K562 (cell line): ENCODE results near the gene PITHD1. TPM values are rescaled to one million over a fixed set of nuclear protein-coding genes. Genes with fewer than 3 reads are reported as not detected.

ENCODE experiments used
- ARNT ChIP-seq, 2 experiments: fragments of 450-650 bp; IDR thresholded peaks; 2 replicates each; pipeline ENCODE4 v1.6.1; 2016; ENCODE audit warnings: mild to moderate bottlenecking in 1 of 2
- FOSL1 ChIP-seq: fragments of 200-800 bp; sonication (Bioruptor generic); conservative IDR thresholded peaks from 2 replicates; pipeline ENCODE4 v1.6.1; 2016; ENCODE audit warnings: missing genetic modification characterization, missing compliant biosample characterization
- HDAC8 ChIP-seq: fragments of 450-650 bp; IDR thresholded peaks from 2 replicates; pipeline ENCODE4 v1.6.1; 2016; ENCODE audit warnings: mild to moderate bottlenecking, missing genetic modification characterization, moderate library complexity, missing compliant biosample characterization
- ILK ChIP-seq: fragments of 450-650 bp; IDR thresholded peaks from 2 replicates; pipeline ENCODE4 v1.6.1; 2016; ENCODE audit warnings: missing genetic modification characterization, low read depth, mild to moderate bottlenecking, missing compliant biosample characterization, moderate library complexity, borderline replicate concordance
- MYNN ChIP-seq, 2 experiments: sonication (generic); formaldehyde crosslinking in 1 of 2; IDR thresholded peaks; 2 replicates each; pipeline versions ENCODE4 v1.5.0 to v1.6.1; 2016 to 2020; ENCODE audit warnings: antibody characterized with exemption in 1 of 2, missing genetic modification reagents in 1 of 2
- NR2C2 ChIP-seq, 2 experiments: fragments of 200-800 bp in 1 of 2; sonication (Bioruptor generic) in 1 of 2; sonication (generic) in 1 of 2; formaldehyde crosslinking in 1 of 2; IDR thresholded peaks; 2 replicates each; pipeline versions ENCODE4 v1.6.1 to v1.8.0; 2016 to 2022; ENCODE audit warnings: mild to moderate bottlenecking in 1 of 2, missing compliant biosample characterization in 1 of 2, missing genetic modification characterization in 1 of 2, missing genetic modification reagents in 1 of 2
- NR3C1 ChIP-seq: sonication (generic); formaldehyde crosslinking; IDR thresholded peaks from 2 replicates; pipeline ENCODE4 v1.8.1; 2022; ENCODE audit warnings: missing genetic modification reagents
- REST ChIP-seq, 2 experiments: fragments of 450-650 bp; formaldehyde crosslinking in 1 of 2; IDR thresholded peaks; 2 replicates each; pipeline versions ENCODE4 v1.4.0 to v1.6.1; 2014 to 2020; ENCODE audit warnings: mild to moderate bottlenecking in 2 of 2, borderline replicate concordance in 1 of 2, low read depth in 1 of 2
- USF2 ChIP-seq: sonication (generic); formaldehyde crosslinking; IDR thresholded peaks from 2 replicates; pipeline ENCODE4 v1.5.0; 2020; ENCODE audit warnings: missing genetic modification reagents
- ZBTB2 ChIP-seq: fragments of 450-650 bp; IDR thresholded peaks from 2 replicates; pipeline ENCODE4 v1.6.1; 2016; ENCODE audit warnings: antibody characterized with exemption
- ZNF121 ChIP-seq: sonication (generic); formaldehyde crosslinking; conservative IDR thresholded peaks from 2 replicates; pipeline ENCODE4 v1.8.0; 2022; ENCODE audit warnings: missing genetic modification reagents
- ZNF165 ChIP-seq: fragments of 250-450 bp; sonication (Bioruptor Pico); IDR thresholded peaks from 2 replicates; pipeline ENCODE4 v1.4.0; 2020; ENCODE audit warnings: borderline replicate concordance
- ZNF184 ChIP-seq: sonication (generic); formaldehyde crosslinking; IDR thresholded peaks from 2 replicates; pipeline ENCODE4 v1.5.0; 2020; ENCODE audit warnings: missing genetic modification reagents
- ZNF395 ChIP-seq: fragments of 200-800 bp; sonication (Bioruptor generic); IDR thresholded peaks from 2 replicates; pipeline ENCODE4 v1.6.1; 2017; ENCODE audit warnings: missing genetic modification characterization, missing compliant biosample characterization
- polyA plus RNA-seq, 8 experiments: library from polyadenylated mRNA; depleted of rRNA in 4 of 8; stranded (reverse) in 5 of 8; unstranded in 3 of 8; fragments of >200 nt; fragmentation: Nextera tagmentation in 2 of 8; fragmentation: Illumina TruSeq in 1 of 8; extraction: Ambion mirVana in 2 of 8; extraction: Trizol in 1 of 8; gene quantifications; 2 replicates each; pipeline versions ENCODE4 v1.2.1 to v1.2.3, GENCODE V29; 2011 to 2014; ENCODE audit warnings: inconsistent platforms in 1 of 8, missing spikeins in 1 of 8
- total RNA-seq, 7 experiments: library from RNA; depleted of rRNA in 6 of 7; stranded (reverse); fragments of >200 nt in 6 of 7; fragmentation: Illumina TruSeq in 2 of 7; extraction: Trizol in 2 of 7; gene quantifications; 2 replicates each; pipeline versions ENCODE4 v1.2.1 to v1.2.3, GENCODE V29; 2011 to 2021; ENCODE audit warnings: low replicate concordance in 1 of 7

Gene PITHD1
- total and polyA plus RNA-seq, 9 of the 15 experiments (the other 6 are each of a cell fraction or from before 2014, with no cell fraction given): 46.5 to 175 (median 149) TPM

- no peak for TF ChIP-seq REST (IDR thresholded peaks at IDR 0.05; ENCODE audit: borderline replicate concordance)
- TF ChIP-seq REST (CRISPR knock-in tag; IDR thresholded peaks at IDR 0.05; ENCODE audit: low read depth): 0 out of 2 replicates have a peak, but pooled peaks have one; percentile 13
- TF ChIP-seq ARNT (IDR thresholded peaks at IDR 0.05): no peak
- no peak for TF ChIP-seq MYNN (IDR thresholded peaks at IDR 0.05)
- no peak for TF ChIP-seq MYNN (CRISPR knock-in tag; IDR thresholded peaks at IDR 0.05)
- no peak for TF ChIP-seq USF2 (CRISPR knock-in tag)
- TF ChIP-seq FOSL1: peak; percentile 50; the same call in 1 of the 2 replicates
- no peak for TF ChIP-seq ILK (tag)
- no peak for TF ChIP-seq NR2C2 (CRISPR knock-in tag; IDR thresholded peaks at IDR 0.05)
- TF ChIP-seq NR2C2 (tag; IDR thresholded peaks at IDR 0.05): no peak
- TF ChIP-seq ZBTB2: peak; percentile 44; the same call in 1 of the 2 replicates
- no peak for TF ChIP-seq ZNF184 (CRISPR knock-in tag)
- no peak for TF ChIP-seq HDAC8 (tag)
- no peak for TF ChIP-seq NR3C1 (CRISPR knock-in tag)
- TF ChIP-seq ZNF165: 0 out of 2 replicates have a peak, but pooled peaks have one; percentile 48
- 0 out of 2 replicates have a peak, but pooled peaks have one; percentile 12 for TF ChIP-seq ZNF121
- TF ChIP-seq ZNF395: no peak
These were observed 35.4 kb upstream of the PITHD1 start (continued) for GRCh38 chr1:23742670-23743286.
